Measurements from ENCODE around the gene YWHAH.

- TF ChIP-seq CTCF (conservative IDR thresholded peaks at IDR 0.05; ENCODE audit: low read depth, low read length) (no peak), RFX5 (IDR thresholded peaks at IDR 0.05; ENCODE audit: low read depth, low read length) (no peak), RAD21 (IDR thresholded peaks at IDR 0.05; ENCODE audit: low read length) (no peak), POLR2A (IDR thresholded peaks at IDR 0.05; ENCODE audit: low read depth, low read length) (no peak), FOS (IDR thresholded peaks at IDR 0.05; ENCODE audit: low read depth, low read length) (no peak), MAZ (IDR thresholded peaks at IDR 0.05; ENCODE audit: borderline replicate concordance, low read depth, low read length) (no peak), SMC3 (IDR thresholded peaks at IDR 0.05; ENCODE audit: low read depth, low read length) (no peak), RCOR1 (IDR thresholded peaks at IDR 0.05; ENCODE audit: insufficient replicate concordance, low read length) (no peak), USF2 (IDR thresholded peaks at IDR 0.05; ENCODE audit: low read depth, low read length) (no peak), CEBPB (IDR thresholded peaks at IDR 0.05; ENCODE audit: low read depth, low read length) (no peak), NFE2L2 (IDR thresholded peaks at IDR 0.05; ENCODE audit: low read depth, low read length) (no peak), MXI1 (IDR thresholded peaks at IDR 0.05; ENCODE audit: borderline replicate concordance, low read depth, low read length) (no peak), BHLHE40 (IDR thresholded peaks at IDR 0.05; ENCODE audit: low read depth, low read length) (no peak), MAFK (IDR thresholded peaks at IDR 0.05; ENCODE audit: low read depth, low read length) (no peak)
Measured at GRCh38 chr22:31991102-31991839, 46.9 kb downstream of the YWHAH start.
